HG03469 (cell line): ENCODE measurements around the gene ACD.
A peak's percentile ranks its signal among the peaks of the same experiment; 100 is the strongest.

ENCODE experiments used
- ATAC-seq: cut with Tn5 transposase; IDR thresholded peaks from one replicate; pipeline ENCODE4 v1.9.1; 2021; ENCODE audit warnings: mild to moderate bottlenecking, moderate library complexity, moderate number of reproducible peaks; ENCODE audit not compliant: unreplicated experiment

The ACD gene

DNA sequence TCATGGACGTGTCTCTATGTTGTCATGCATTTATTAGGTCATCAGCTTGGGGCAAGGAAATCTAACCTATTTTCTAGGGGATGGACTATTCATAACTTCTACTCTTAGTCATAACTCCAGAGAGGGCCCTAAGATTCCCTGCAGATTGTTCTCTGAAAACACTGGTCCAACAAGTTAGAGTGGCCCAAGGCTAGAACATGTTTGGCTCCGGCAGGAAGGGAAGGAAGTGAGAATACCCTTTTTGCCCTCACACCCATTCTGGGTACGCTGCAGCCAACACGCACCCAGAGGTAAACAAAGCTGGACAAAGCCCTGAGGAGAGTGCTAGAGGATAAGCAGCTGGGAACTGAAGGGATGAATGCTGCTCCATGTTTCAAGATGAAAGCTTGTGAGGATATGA lies 16.5 kb upstream of the ACD start:
- ATAC-seq = no peak

DNA sequence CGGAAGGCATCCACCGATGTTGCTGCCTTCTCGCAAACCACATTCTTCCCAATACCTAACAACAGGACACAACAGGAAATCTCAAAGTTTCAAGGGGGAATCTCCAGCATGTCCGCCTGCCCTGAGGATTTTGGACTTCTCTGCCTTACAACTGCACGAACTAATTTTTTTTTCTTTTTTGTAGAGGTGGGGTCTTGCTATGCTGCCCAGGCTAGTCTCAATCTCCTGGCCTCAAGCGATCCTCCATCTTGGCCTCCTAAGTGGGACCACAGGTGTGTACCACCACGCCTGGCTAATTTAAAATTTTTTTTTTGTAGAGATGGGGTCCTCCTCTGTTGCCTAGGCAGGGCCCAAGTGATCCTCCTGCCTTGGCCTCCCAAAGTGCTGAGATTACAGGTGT lies 15.9 kb upstream of the ACD start:
- ATAC-seq = no peak

DNA sequence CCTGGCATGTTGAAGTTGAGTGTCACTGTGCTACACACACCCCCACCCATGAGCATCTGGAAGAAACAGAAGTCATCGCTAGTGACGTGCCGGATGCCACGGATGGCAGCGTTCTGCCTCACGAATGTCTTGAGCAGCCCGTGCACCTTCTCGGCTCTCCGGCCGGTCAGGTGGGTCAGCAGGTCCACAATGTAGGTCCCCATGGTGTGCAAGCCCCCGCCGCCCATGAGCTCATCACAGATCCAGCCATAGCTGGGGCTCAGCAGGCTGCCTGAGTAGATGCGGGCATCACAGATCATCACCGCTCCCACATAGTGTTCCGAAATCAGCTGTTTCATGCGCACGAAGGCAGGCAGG lies 15.5 kb upstream of the ACD start:
- no peak for ATAC-seq

DNA sequence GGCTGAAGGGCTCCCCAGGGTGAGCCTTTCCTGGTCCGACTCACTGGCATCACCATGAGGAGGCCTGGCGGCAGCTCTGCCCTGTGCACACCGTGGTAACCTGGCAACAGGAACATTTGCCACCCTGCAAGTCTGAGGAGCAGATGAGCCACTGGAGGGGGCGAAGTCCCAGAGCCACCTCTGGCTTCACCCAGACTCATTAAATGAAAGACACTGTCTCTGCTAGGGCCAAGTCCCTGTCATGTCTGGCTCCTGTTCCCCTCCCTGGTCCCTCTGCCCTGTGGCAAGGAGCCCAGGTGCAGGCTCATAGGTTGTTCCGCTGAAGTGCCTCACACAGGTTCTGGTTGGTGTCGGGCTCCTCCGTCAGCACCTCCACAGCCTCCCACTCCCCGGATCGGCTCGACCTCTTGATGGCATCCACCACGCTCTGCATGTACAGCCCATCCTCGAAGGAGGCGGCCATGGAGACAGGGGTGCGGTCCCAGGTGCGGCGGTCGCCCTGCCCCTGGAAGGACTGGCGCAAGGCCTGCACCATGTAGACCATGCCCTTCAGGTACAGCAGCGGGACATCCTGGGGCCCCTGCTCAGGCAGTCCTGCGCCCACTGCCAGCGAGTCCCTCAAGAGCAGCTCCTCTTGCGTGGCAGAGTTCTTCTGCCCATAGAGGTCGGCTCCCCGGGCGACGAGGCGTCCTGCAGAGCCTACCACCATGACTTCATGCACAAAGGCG lies 15.0 kb upstream of the ACD start:
- no peak for ATAC-seq

DNA sequence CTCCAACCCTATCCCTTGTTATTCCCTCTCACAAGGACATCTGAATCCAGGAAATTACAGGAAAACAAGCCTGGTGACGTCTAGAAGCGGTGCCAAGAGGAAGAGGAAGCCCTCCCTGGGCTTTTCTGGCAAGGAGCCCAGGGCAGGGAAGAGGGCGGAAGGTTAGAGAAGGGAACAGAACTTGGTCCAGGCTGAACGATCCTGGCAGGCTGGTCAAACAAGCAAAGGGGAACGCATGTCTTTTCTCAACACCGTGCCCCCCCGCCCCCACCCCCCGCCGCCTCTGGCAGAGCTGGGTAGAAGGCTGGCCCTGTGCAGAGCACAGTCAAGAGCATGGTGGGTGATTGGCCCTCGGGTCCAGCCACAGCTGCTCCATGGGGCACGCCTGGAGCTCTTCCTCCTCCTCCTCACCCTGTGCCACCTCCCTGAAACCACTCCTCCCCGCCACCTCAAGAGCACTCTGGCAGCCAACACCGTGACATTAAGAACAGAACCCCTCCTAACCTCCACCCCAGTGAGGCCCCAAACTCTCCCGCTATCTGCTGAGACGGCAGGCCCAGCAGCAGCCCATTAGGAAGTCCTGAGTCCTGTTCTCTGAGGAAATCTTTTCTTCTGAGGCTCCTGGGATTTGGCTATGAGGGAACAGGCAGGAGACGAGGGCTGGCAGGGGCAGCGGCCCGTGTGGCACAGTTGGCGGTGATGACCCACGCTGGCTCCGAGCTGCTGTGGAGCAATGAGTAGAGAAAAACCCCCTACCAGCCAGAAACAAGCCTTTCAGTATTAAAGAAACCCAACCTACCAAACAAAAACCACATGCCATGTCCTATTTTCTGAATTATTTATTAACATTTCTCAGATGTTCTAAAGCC lies 13.9 kb upstream of the ACD start:
- ATAC-seq = no peak

DNA sequence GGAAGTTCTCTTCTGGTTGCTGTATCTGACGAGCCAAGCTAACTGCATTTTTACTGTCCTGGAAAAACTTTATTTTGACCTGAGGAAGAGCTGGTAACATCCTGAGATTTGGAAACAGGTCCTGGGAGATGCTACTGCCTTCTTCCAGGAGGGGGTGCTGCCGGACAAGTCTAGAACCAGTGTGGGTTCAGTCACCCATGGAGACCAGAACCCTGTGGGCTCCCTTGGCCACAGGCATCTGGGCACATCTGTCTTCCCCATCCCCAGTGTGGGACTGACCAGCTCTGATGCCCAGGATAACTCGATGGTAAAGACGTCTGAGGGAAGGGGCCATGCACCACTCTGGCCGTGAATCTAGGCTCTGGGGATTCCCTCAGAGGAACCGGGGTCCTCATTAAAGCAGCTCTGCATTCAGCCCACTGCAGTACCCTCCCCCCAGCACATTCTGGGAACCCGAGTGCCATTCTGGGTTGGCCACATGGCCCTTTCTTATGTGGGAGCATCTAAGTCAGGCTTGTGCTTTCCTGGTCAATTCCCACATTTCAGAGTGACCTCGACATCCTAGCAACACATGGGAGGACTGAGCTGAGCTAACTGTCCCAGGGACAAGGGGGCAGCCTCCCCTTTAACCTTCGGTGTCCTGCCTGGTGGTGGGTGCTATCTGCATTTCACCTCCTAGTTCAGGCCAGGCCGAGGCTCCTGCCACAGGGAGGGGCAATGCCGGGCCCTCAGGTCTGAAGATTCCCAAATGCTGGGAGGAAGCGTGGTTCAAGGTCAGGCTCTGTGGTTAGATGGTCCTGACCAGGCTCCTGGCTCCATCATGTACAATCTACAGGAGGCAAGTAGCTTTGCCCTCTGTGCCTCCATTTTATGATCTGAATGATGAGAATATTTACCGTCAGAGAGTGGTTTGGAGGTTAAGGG lies 12.9 kb upstream of the ACD start:
- no peak for ATAC-seq

DNA sequence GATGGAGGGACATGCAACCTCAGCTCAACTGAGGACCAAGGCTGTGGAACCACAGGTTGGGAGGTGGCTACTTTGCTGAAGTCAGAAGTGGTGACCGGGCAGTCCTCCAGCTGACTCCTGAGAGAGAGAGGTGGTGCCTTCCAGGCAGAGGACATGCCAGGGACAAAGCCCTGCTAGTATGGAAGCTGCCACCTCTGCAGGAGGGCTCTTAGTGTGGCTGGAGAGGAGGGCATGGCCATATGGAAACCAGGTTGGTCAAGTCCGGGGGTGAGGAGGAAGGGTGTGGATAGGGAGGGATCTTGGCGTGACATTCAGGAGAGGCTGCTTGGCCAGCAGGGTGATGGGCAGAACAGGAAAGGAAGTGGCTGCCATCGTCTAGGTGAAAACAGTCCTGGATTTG lies 12.2 kb upstream of the ACD start:
- ATAC-seq = no peak

DNA sequence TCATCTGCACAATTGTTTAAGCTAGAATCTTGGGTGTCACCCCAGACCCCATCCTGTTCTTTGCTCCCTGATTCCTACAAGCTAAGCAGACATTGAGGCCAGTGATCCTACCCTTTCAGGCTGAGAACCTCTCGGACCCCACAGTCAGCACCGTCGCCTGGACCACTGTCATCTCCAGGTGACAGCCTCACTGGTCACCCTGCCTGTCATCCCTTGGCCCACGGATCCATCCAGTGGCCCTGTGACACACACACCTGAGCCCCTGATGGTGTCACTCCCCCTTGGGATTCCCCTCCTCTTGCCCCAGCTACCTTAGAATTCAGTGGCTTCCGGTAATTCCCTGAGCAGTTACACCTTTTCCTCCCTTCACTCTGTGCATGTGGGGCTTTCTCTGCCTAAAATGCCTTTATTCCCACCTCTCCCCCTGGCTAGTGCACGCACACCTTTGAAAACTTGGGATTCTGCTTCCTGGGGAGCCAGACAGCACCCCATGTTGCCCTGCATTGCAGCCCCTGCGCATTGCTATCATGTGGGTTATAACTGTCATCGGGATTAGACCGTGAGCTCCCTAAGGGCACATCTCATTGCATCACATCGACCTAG lies 9.5 kb upstream of the ACD start:
- ATAC-seq = no peak

DNA sequence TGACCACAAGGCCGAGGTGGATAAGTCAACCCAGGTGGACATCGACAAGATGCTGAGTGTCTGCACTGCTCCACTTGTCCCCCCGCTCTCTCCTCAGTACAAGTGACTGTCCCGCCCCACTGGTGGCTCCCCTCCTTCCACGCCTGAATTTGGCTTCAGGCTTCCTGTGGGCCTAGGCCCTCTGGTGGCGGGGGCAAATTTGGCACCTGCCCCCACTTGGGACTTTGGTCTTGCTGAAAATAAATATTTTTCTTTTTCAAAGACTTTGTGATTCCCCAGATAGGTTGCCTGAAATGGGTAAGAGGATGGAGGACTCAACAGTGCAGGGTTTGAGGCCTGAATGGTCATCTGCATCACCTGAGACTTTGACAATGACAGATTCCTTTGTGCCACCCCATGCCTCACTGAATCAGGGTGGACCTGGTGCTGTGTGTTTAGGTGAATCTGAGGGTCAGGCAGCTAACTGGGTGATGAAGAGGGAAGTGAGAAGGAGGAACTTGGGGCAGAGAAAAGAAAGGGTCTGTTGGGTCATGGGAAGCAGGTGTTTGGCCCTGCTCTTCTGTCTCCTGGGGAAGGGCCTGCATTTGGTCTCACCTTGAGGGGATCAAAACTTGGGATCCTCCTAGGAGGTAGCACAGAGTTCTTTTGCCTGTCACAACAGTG lies 8.6 kb upstream of the ACD start:
- no peak for ATAC-seq

DNA sequence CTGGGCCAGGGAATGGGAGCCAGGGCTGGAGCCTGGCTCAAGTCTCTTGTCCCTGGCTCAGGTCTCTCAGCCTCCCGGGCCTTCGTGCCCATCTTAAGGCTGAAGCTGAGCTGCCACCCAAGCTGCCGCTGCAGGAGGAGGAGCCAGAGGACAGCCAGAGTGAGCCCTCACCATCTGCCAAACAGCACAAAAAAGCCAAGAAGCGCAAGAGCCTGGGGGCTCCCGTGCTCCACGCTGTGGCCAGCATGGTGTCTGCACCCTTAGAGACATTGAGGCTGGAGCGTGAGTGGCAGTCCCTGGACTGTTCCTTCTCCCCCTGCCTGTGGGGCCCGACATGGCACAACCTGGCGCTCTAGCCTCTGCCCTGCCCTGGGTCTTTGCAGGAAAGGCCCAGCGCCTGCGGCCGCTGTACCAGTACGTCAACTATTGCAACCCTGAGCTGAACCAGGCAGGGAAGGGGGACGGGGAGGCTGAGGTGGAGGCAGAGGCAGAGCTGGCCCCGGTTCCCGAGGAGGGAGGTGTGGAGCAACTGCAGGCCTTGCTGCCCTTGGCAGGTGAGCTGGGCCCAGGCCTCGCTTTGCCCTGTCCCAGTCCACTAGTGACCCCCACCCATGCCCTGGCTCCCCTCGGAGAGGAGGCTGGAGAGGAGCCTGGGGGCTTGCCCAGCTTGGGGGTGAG lies 7.9 kb upstream of the ACD start:
- ATAC-seq = peak; percentile 69

DNA sequence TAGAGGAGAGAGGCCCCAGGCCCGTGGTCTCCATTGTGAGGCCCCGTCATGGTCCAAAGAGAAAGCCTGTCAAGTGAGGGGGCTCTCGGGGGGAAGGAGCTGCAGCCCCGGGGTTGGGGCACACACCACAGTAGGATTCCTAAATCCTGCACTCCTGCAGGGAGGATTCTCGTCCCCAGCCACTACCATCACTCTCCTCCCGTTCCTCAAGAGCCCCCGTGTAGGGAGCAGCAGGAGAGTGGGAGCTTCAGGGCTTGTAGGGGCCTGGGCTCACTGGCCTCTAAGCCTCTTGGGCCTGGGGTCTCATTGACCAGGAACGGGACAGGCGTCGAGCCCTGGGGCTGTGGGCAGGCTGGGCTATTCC lies 7.4 kb upstream of the ACD start:
- ATAC-seq = no peak

DNA sequence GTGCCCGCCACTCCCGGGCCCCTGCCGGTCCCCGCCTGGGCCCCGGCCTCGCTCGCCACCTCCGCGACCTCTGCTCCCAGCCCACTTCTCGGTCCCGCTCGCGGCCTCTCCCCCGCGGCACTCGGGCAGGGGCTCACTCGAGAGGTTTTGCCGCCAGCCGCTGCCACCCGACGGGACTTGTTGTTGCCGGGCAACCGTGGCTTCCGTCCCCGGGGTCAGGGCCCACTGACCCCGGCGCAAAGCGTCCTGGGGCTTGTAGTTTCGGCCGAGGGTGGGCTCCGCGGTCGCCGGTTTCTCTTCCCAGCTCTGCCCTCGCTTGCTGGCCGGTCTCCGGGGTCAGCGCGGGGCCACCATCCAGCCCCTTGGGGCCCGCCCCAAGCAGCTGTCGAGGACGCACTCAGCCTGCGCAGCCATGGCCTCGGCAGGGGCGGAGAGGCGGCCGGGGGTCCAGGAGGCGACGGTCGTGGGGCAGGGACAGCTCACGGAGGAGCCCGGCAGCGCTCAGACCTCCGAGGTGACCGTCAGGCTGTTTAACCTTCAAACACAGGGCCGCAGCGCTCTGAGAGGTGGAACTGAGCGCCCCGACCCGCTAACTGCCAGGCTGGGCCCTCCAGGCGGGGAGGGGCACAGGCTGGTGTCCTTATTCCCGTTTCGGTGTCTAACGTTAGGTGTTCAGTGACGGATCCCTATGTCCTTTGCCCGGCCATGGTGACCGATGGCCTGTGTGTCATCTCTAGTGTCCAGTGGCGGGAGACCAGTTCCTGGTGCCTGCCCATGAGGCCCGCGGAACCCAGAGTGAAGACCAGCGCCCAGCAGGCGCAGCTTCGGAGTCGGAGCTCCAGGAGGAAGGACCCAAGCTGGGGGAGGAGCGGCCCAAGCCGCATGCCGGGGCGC lies 6.7 kb upstream of the ACD start, which contains the start of the genes C16orf86 and ENKD1:
C16orf86 (plus strand) TSS at position 256 of the 894 bp plus-strand sequence; CDS start at position 413, 157 bp downstream.
ENKD1 (minus strand) TSS at position 192 of the 894 bp plus-strand sequence. CDS start 308 bp downstream, outside the sequence.
- ATAC-seq = no peak

DNA sequence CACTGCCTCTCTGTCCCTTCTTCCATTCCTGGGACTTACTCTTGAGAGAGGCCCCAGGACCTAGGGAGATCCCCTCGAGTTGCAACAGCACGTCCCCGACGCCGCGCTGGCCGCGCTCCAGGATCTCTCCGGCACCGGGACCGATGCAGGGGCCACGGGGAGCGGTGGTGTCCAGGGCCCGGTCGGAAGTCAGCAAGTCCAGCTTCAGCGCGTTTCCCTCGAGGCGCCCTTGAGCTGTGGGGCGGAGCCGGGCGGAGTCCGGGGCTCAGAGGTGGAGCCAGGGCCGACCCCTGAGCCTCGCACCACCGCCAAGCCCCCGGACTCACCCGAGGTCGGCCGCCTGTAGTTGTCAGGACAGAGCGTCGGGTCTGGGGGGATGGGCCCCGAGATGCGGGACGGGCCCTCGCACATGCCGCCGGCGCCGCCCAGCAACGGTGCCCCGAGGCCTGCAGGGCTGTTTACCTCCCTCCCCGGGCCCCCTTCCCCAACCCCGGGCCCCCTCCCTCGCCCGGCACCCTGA lies 6.0 kb upstream of the ACD start:
- no peak for ATAC-seq

DNA sequence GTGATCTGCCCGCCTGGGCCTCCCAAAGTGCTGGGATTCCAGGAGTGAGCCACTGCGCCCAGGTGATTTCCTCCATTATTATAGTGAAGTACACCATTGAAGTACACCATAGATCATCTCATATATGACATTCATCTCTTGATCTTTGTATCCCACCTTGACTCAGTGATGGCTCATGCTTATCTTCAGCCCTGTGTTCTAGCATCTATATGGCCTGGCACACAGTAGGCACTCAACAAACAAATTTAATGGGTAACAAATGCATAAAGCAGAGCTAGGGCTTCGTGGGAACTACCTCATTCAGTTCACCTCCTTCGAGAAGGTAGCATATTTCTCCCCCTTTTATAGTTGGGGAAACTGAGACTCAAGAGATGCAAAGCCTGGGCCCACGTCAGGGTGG lies 5.5 kb upstream of the ACD start:
- ATAC-seq = no peak

DNA sequence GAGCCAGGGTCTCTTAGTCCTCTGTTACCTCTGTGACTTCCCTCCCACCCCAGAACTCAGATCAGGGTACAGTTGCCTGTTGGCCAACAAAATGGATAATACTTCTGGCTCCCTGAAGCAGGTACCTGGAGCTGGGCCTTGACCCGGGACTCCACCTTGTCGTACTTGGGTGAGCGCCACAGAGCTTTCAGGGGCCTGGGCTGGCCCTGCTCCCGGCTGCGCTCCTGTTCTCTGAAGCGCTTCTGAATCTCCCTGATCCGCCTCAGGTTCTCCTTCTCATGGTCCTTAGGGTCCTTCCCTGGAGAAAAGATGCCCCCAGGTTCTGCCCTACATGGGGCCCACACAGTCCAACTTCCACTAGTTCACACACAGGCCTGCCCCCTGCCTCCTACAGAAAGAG lies 4.8 kb upstream of the ACD start:
- no peak for ATAC-seq

DNA sequence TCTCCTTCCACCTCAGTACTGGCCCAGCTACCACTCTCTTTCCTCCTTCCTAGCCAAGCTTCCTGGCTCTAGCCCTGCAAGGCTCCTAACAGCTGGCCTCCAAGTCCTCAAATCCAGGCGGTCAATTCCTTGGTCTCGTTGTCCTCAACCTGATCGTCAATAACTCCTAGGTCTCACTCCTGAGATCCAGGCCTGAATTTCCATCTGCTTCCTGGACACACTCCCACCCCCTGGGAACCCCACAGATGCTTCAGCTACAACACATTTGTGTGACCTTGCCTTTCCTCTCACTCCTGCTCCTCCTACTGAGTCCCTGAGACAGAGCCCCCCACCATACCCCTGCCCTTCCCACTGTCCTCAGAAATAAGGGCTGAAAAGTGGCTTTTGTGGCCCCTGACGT lies 4.2 kb upstream of the ACD start:
- ATAC-seq = no peak

DNA sequence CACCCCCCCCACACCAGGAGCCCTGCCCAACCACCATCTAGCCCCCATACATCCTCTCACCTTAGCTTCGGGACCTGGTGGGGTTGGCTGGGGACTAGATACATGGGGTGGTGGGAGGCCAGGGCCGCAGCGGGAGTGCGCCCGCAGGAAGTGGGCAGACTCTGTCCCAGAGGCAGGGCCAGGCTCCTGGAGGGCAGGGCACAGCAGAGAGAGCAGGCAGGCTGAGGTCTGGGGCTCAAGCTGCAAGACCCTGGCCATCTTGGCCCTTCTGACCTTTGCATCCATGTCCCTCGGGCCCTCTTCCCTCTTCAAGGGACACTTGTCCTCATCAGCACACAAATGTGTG lies 3.8 kb upstream of the ACD start:
- no peak for ATAC-seq

DNA sequence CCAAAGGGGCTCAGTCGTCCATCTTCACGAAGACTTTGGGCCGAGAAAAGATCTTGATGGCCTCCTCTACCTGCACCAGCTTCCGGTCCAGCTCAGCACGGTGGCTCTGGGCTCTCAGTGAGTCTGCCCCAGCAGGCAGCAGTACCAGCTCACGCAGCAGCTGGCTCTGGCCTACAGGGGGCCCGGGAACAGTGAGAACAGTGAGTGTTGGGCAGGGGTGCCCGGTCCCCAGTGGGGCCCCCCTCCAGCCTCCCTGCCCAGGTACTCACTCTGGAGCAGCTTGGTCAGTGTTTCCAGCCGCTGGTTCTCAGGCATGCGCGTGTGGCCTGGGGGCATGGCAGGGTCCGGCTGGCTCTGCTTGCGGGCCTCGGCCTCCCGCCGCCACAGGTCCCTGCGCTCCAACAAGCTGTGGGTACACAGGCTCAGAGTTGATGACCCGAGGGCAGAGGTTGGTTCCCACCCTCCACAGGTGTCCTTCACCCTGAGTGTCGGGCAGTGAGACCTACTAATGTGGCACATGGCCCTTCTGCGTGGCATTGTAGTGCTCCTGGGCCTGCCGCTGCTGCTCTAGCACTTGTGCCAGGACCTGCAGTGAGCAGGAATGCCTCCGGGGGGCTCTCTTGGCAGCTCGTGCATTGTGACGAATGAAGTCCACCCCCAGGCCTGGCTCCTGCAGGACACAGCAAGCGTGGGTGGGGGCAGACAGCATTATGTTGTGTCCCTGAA lies 3.3 kb upstream of the ACD start:
- no peak for ATAC-seq
